HCT116 (cell line): ENCODE results near the gene MATK. TPM values are rescaled to one million over a fixed set of nuclear protein-coding genes. Genes with fewer than 3 reads are reported as not detected.

Experiments
- ATAC-seq: fragments of 200-7000 bp; cut with Tn5 transposase; 2 replicates; pipeline ENCODE4 v1.9.1; 2020; ENCODE audit warnings: mild to moderate bottlenecking, moderate library complexity
- BruUV-seq: library from RNA; stranded (reverse); fragments of 400-500 nt; replicated peaks from 2 replicates; lab custom pipeline; 2021; lab: Mats Ljungman, UMichigan
- CTCF ChIA-PET: fragments of 300-600 bp; sonication (Branson Sonifier 250); formaldehyde crosslinking; loops from one replicate; lab custom pipeline; 2021; ENCODE audit warnings: antibody characterized with exemption; lab: Charles Lee
- POLR2A ChIA-PET: fragments of 300-600, 350-600 bp; sonication (Branson Sonifier 250); formaldehyde crosslinking; loops from one replicate; lab custom pipeline; 2021; ENCODE audit warnings: antibody characterized with exemption; lab: Charles Lee
- RAD21 ChIA-PET, 2 experiments: fragments of 300-600 bp; sonication (Branson Sonifier 250); formaldehyde crosslinking; loops; one replicate each; lab custom pipeline; 2023; ENCODE audit warnings: low total read pairs in 2 of 2; ENCODE audit not compliant: uncharacterized antibody in 2 of 2, unreplicated experiment in 2 of 2, low non-redundant PET in 1 of 2; lab: Charles Lee
- DNase-seq: peaks from one replicate; pipeline ENCODE4 v3.0.0-alpha.2; 2010; ENCODE audit warnings: low read depth, low spot score
- H2AFZ ChIP-seq: fragments of 200-600 bp; shearing (Covaris generic), sonication (generic); 2 replicates; pipeline ENCODE4 v1.6.1; 2017; ENCODE audit warnings: low read depth, mixed run types, mixed read lengths, antibody characterized with exemption, low read length; ENCODE audit not compliant: poor library complexity, severe bottlenecking
- H3K27ac ChIP-seq: 2 replicates; pipeline ENCODE4 v1.5.1; 2012; ENCODE audit warnings: low read depth, low read length
- H3K27me3 ChIP-seq: fragments of 200-600 bp; sonication (generic); 2 replicates; pipeline ENCODE4 v1.6.1; 2016; ENCODE audit warnings: mixed run types, low read length, mixed read lengths; ENCODE audit not compliant: insufficient read depth
- H3K36me3 ChIP-seq, 2 experiments: fragments of 200-500 bp in 1 of 2; fragments of 200-600 bp in 1 of 2; sonication (Bioruptor generic) in 1 of 2; sonication (generic) in 1 of 2; 2 replicates each; pipeline versions ENCODE4 v1.5.1 to v1.6.1; 2014 to 2016; ENCODE audit warnings: low read length in 2 of 2, inconsistent platforms in 1 of 2, mixed read lengths in 1 of 2, mixed run types in 1 of 2; ENCODE audit not compliant: insufficient read depth in 2 of 2, control insufficient read depth in 1 of 2
- H3K4me1 ChIP-seq, 2 experiments: fragments of 200-600 bp in 1 of 2; sonication (generic) in 1 of 2; 2 replicates each; pipeline versions ENCODE4 v1.5.1 to v1.6.1; 2012 to 2017; ENCODE audit warnings: low read length in 2 of 2, inconsistent platforms in 1 of 2, mild to moderate bottlenecking in 1 of 2, mixed read lengths in 1 of 2, mixed run types in 1 of 2, moderate library complexity in 1 of 2; ENCODE audit not compliant: insufficient read depth in 2 of 2, control insufficient read depth in 1 of 2
- H3K4me2 ChIP-seq: fragments of 200-600 bp; sonication (generic); 2 replicates; pipeline ENCODE4 v1.6.1; 2017; ENCODE audit warnings: mixed run types, low read length, mixed read lengths
- H3K4me3 ChIP-seq, 2 experiments: fragments of 200-600 bp in 1 of 2; sonication (generic) in 1 of 2; replicated peaks in 1 of 2; 2 replicates each; pipeline ENCODE4 v1.5.1; 2011 to 2016; ENCODE audit warnings: low read length in 2 of 2, control low read depth in 1 of 2, low read depth in 1 of 2, mild to moderate bottlenecking in 1 of 2, mixed read lengths in 1 of 2, mixed run types in 1 of 2
- H3K79me2 ChIP-seq: fragments of 200-600 bp; sonication (generic); 2 replicates; pipeline ENCODE4 v1.6.1; 2017; ENCODE audit warnings: mild to moderate bottlenecking, mixed run types, low read length, moderate library complexity, mixed read lengths; ENCODE audit not compliant: insufficient read depth
- H3K9ac ChIP-seq: fragments of 200-600 bp; sonication (generic); 2 replicates; pipeline ENCODE4 v1.6.1; 2016; ENCODE audit warnings: low read length, mixed read lengths
- H3K9me2 ChIP-seq: fragments of 200-600 bp; sonication (generic), shearing (Covaris generic); 2 replicates; pipeline ENCODE4 v1.6.1; 2017; ENCODE audit warnings: mixed run types, mild to moderate bottlenecking, moderate library complexity; ENCODE audit not compliant: insufficient read depth
- H3K9me3 ChIP-seq, 2 experiments: fragments of 200-500 bp in 1 of 2; fragments of 200-600 bp in 1 of 2; sonication (Bioruptor generic) in 1 of 2; sonication (generic) in 1 of 2; 2 replicates each; pipeline ENCODE4 v1.6.1; 2014 to 2017; ENCODE audit warnings: low read length in 2 of 2, mixed read lengths in 2 of 2, inconsistent platforms in 1 of 2, low read depth in 1 of 2, mild to moderate bottlenecking in 1 of 2, mixed run types in 1 of 2, moderate library complexity in 1 of 2; ENCODE audit not compliant: control insufficient read depth in 1 of 2, insufficient read depth in 1 of 2
- H4K20me1 ChIP-seq: fragments of 200-600 bp; sonication (generic), shearing (Covaris generic); 2 replicates; pipeline ENCODE4 v1.6.1; 2017; ENCODE audit warnings: mixed run types, mild to moderate bottlenecking, moderate library complexity; ENCODE audit not compliant: insufficient read depth
- CEBPB ChIP-seq: IDR thresholded peaks from 2 replicates; pipeline ENCODE4 v1.6.1; 2012; ENCODE audit warnings: low read depth
- FOSL1 ChIP-seq: IDR thresholded peaks from 2 replicates; pipeline ENCODE4 v1.6.1; 2012; ENCODE audit warnings: low read depth
- JUND ChIP-seq: IDR thresholded peaks from 2 replicates; pipeline ENCODE4 v1.6.1; 2012
- POLR2A ChIP-seq: IDR thresholded peaks from 2 replicates; pipeline ENCODE4 v1.7.0; 2011; ENCODE audit warnings: borderline replicate concordance; ENCODE audit not compliant: insufficient read depth, insufficient read length; ENCODE audit errors: extremely low read depth
- POLR2AphosphoS5 ChIP-seq: IDR thresholded peaks from 2 replicates; pipeline ENCODE4 v1.6.1; 2011; ENCODE audit warnings: mild to moderate bottlenecking, low read depth, low read length, moderate library complexity
- RAD21 ChIP-seq: IDR thresholded peaks from 2 replicates; pipeline ENCODE4 v1.6.1; 2012; ENCODE audit warnings: low read depth, mild to moderate bottlenecking
- SIN3A ChIP-seq: IDR thresholded peaks from 2 replicates; pipeline ENCODE4 v1.6.1; 2012; ENCODE audit warnings: low read depth
- SP1 ChIP-seq: IDR thresholded peaks from 2 replicates; pipeline ENCODE4 v1.6.1; 2012; ENCODE audit warnings: low read depth
- SRF ChIP-seq: IDR thresholded peaks from 2 replicates; pipeline ENCODE4 v1.6.1; 2012; ENCODE audit warnings: low read depth
- TCF7L2 ChIP-seq: IDR thresholded peaks from 2 replicates; pipeline ENCODE4 v1.7.0; 2011; ENCODE audit warnings: borderline replicate concordance, inconsistent platforms; ENCODE audit not compliant: insufficient read depth, insufficient read length; ENCODE audit errors: extremely low read depth
- ZBTB33 ChIP-seq: IDR thresholded peaks from 2 replicates; pipeline ENCODE4 v1.6.1; 2011; ENCODE audit warnings: mild to moderate bottlenecking, low read length, moderate library complexity; ENCODE audit not compliant: insufficient replicate concordance; ENCODE audit errors: extremely low read depth
- ZNF274 ChIP-seq: fragments of 200-500 bp; sonication (Bioruptor generic); IDR thresholded peaks from 2 replicates; pipeline ENCODE4 v1.6.1; 2014; ENCODE audit warnings: mild to moderate bottlenecking, low read depth, low read length, inconsistent platforms
- intact Hi-C: fragments of 100-400 bp; cut with micrococcal nuclease; formaldehyde crosslinking; loops from 2 replicates; pipeline ENCODE4 v1.10.0; 2022
- total RNA-seq: library from RNA; stranded (reverse); gene quantifications from one replicate; pipeline ENCODE4 v1.2.1, GENCODE V29; 2021; ENCODE audit not compliant: unreplicated experiment
- TF ChIP-seq, protein P1 (sequence below), 3 experiments: fragments of 200-600 bp in 1 of 3; sonication (generic) in 1 of 3; IDR thresholded peaks in 2 of 3; conservative IDR thresholded peaks in 1 of 3; 2 replicates each; pipeline ENCODE4 v1.5.1; 2012 to 2017; ENCODE audit warnings: low read depth in 2 of 3, low read length in 2 of 3, antibody characterized with exemption in 1 of 3, borderline replicate concordance in 1 of 3, control low read depth in 1 of 3, mild to moderate bottlenecking in 1 of 3, mixed read lengths in 1 of 3, mixed run types in 1 of 3, moderate library complexity in 1 of 3; ENCODE audit not compliant: insufficient read depth in 1 of 3
- TF ChIP-seq, protein P2 (sequence below): IDR thresholded peaks from 2 replicates; pipeline ENCODE4 v1.6.1; 2012; ENCODE audit warnings: low read depth

MATK gene
- total RNA-seq, 1 experiment from 2014 or later, result not detected

GRCh38 chr19:3804429-3804828, 18.2 kb upstream of the MATK start:
- CTCF ChIA-PET, result no interaction called here
- no peaks in the 10 kb centered on the region for H3K27me3 ChIP-seq
- H3K4me3 ChIP-seq, result no peak overlapping the region
- POLR2A ChIA-PET, result no interaction called here
- intact Hi-C loops, result no loop called here
- no peaks in the 10 kb centered on the region for H3K36me3 ChIP-seq
- RAD21 ChIA-PET, result no interaction called here
- H3K9me2 ChIP-seq, result no peaks in the 10 kb centered on the region
- H3K27ac ChIP-seq, result no peak overlapping the region
- BruUV-seq, result no TSS peak
- TF ChIP-seq, protein P1, sequence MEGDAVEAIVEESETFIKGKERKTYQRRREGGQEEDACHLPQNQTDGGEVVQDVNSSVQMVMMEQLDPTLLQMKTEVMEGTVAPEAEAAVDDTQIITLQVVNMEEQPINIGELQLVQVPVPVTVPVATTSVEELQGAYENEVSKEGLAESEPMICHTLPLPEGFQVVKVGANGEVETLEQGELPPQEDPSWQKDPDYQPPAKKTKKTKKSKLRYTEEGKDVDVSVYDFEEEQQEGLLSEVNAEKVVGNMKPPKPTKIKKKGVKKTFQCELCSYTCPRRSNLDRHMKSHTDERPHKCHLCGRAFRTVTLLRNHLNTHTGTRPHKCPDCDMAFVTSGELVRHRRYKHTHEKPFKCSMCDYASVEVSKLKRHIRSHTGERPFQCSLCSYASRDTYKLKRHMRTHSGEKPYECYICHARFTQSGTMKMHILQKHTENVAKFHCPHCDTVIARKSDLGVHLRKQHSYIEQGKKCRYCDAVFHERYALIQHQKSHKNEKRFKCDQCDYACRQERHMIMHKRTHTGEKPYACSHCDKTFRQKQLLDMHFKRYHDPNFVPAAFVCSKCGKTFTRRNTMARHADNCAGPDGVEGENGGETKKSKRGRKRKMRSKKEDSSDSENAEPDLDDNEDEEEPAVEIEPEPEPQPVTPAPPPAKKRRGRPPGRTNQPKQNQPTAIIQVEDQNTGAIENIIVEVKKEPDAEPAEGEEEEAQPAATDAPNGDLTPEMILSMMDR (IDR thresholded peaks at IDR 0.05 in 2 of 3, conservative IDR thresholded peaks at IDR 0.05 in 1 of 3; ENCODE audit: borderline replicate concordance in 1 of 3, insufficient read depth in 1 of 3, low read depth in 2 of 3, low read length in 2 of 3), result no peak
- TF ChIP-seq JUND, result no peak
- TF ChIP-seq ZBTB33, result no peak
- TF ChIP-seq POLR2A, result no peak
- TF ChIP-seq SIN3A, result no peak
- no peak for TF ChIP-seq TCF7L2
- no peak for TF ChIP-seq CEBPB
- TF ChIP-seq RAD21, result no peak
- no peak for TF ChIP-seq SP1
- TF ChIP-seq FOSL1, result no peak
- TF ChIP-seq SRF, result no peak
- TF ChIP-seq, protein P2, sequence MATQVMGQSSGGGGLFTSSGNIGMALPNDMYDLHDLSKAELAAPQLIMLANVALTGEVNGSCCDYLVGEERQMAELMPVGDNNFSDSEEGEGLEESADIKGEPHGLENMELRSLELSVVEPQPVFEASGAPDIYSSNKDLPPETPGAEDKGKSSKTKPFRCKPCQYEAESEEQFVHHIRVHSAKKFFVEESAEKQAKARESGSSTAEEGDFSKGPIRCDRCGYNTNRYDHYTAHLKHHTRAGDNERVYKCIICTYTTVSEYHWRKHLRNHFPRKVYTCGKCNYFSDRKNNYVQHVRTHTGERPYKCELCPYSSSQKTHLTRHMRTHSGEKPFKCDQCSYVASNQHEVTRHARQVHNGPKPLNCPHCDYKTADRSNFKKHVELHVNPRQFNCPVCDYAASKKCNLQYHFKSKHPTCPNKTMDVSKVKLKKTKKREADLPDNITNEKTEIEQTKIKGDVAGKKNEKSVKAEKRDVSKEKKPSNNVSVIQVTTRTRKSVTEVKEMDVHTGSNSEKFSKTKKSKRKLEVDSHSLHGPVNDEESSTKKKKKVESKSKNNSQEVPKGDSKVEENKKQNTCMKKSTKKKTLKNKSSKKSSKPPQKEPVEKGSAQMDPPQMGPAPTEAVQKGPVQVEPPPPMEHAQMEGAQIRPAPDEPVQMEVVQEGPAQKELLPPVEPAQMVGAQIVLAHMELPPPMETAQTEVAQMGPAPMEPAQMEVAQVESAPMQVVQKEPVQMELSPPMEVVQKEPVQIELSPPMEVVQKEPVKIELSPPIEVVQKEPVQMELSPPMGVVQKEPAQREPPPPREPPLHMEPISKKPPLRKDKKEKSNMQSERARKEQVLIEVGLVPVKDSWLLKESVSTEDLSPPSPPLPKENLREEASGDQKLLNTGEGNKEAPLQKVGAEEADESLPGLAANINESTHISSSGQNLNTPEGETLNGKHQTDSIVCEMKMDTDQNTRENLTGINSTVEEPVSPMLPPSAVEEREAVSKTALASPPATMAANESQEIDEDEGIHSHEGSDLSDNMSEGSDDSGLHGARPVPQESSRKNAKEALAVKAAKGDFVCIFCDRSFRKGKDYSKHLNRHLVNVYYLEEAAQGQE, result no peak
- no peak for TF ChIP-seq POLR2AphosphoS5
- no peak for TF ChIP-seq ZNF274
- no peak overlapping the region for H2AFZ ChIP-seq
- H3K79me2 ChIP-seq, result no peaks in the 10 kb centered on the region
- ATAC-seq (no peak), DNase-seq (no peak)
- no peaks in the 10 kb centered on the region for H3K4me1 ChIP-seq
- no peak overlapping the region for H3K9ac ChIP-seq
- peaks cover 0 to 5% of the 10 kb centered on the region in 2 experiments; a peak in 2 of 4 replicates for H3K9me3 ChIP-seq
- H4K20me1 ChIP-seq, result no peaks in the 10 kb centered on the region
- H3K4me2 ChIP-seq, result no peak overlapping the region
